NT2/D1 (cell line): ENCODE measurements around the gene OR5H14.
"Not testable (repeated sequence)": the region's sequence is repeated elsewhere in the genome, so short reads cannot be mapped to it uniquely, and the experiment has no call there.

Experiments
- DNase-seq: peaks from one replicate; pipeline ENCODE4 v3.0.0-alpha.2; 2011; ENCODE audit warnings: low read depth, low spot score
- H3K27me3 ChIP-seq: 2 replicates; pipeline ENCODE4 v1.6.0; 2011; ENCODE audit warnings: mild to moderate bottlenecking; ENCODE audit not compliant: insufficient read length, insufficient read depth
- H3K36me3 ChIP-seq: 2 replicates; pipeline ENCODE4 v1.6.1; 2011; ENCODE audit warnings: mild to moderate bottlenecking, low read length, mixed read lengths; ENCODE audit not compliant: insufficient read depth, insufficient read length
- H3K4me1 ChIP-seq: 2 replicates; pipeline ENCODE4 v1.5.1; 2011; ENCODE audit not compliant: insufficient read depth, insufficient read length
- H3K4me3 ChIP-seq: 2 replicates; pipeline ENCODE4 v1.5.1; 2011; ENCODE audit warnings: low read depth; ENCODE audit not compliant: insufficient read length
- H3K9ac ChIP-seq: 2 replicates; pipeline ENCODE4 v1.6.0; 2011; ENCODE audit warnings: low read depth; ENCODE audit not compliant: insufficient read length
- H3K9me3 ChIP-seq: 2 replicates; pipeline ENCODE4 v1.5.1; 2011; ENCODE audit warnings: mild to moderate bottlenecking, low read length; ENCODE audit not compliant: insufficient read depth
- SUZ12 ChIP-seq: IDR thresholded peaks from 2 replicates; pipeline ENCODE4 v1.6.1; 2011; ENCODE audit not compliant: insufficient read length, insufficient read depth; ENCODE audit errors: extremely low read depth
- YY1 ChIP-seq: IDR thresholded peaks from 2 replicates; pipeline ENCODE4 v1.6.1; 2011; ENCODE audit not compliant: insufficient read length, insufficient read depth
- ZNF274 ChIP-seq: IDR thresholded peaks from 2 replicates; pipeline ENCODE4 v1.6.1; 2011; ENCODE audit warnings: mild to moderate bottlenecking, low read depth, low read length

OR5H14 gene

DNA sequence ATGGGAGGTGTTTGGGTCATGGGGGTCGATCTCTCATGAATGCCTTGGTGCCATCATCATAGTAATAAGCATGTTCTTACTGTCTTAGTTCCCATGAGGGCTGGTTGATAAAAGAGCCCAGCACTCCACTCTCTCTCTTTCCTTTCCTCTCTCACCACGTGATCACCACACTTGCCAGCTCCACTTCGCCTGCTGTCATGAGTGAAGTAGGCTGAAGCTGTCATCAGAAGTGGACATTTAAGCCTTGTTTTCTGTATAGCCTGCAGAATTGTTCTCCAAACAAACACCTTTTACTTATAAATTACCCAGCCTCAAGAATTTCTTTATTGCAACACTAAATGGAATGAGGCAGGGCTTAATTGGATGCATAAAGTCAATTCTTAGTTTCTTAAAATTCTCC is 10.6 kb upstream of the OR5H14 start:
- H3K36me3 ChIP-seq: no peaks in the 10 kb centered on the region
- no peaks in the 10 kb centered on the region for H3K9me3 ChIP-seq
- TF ChIP-seq ZNF274 (no peak), SUZ12 (no peak), YY1 (no peak)
- H3K9ac ChIP-seq: no peak overlapping the region
- no peak overlapping the region for H3K4me3 ChIP-seq
- H3K4me1 ChIP-seq: no peaks in the 10 kb centered on the region
- no peaks in the 10 kb centered on the region for H3K27me3 ChIP-seq
- DNase-seq: no peak

DNA sequence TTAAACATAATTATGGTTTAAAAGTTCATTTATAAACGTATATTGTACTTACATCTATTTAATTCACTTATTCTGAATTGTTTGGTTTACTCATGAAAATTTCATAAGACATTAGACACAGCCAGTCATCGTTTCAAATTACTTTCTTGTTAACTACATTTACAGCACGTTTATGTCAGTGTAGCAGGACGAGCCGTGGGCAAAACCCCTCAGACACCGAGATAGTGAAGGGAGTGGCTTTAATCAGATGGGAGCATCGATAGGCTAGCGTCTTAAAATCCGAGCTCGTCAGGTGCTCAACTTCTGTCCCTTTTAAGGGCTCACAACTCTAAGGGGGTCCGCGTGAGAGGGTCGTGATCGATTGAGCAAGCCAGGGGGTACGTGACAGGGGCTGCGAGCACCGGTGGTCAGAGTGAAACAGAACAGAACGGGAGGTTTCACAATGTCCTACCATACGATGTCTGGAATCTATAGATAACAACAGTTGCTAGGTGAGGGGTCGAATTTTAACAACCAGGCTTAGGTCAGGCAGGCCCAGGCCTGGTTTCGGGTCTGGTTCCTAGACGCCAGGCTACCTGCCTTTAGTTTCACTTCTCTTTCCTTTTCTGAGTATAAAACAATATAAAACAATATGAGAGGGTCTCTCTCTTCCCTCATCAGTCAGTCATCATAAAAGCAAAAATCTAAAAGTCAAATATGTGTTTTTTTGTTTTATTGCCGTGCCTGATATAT is 9.3 kb upstream of the OR5H14 start:
- H3K4me3 ChIP-seq, H3K36me3 ChIP-seq, H3K9me3 ChIP-seq, DNase-seq, H3K4me1 ChIP-seq, H3K27me3 ChIP-seq, H3K9ac ChIP-seq: not testable (repeated sequence)

DNA sequence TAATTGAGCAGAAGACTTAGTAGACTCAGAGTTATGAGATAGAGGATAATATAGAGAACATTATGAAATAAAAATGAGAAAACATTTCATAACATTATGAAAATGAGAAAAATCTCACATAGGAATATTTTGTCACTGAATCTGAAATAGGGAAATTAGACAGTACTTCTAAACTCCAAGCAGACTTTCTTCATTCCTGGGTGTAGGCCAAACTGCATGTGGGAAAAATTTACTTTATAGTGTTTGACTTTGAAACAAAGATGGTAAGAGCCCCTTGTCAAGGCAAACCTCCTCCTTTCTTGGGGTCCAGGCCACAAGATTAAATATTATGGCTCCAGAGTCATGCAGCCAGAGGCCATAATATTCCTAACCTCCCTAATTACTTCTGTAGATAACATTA is 6.7 kb upstream of the OR5H14 start:
- no peak overlapping the region for H3K4me3 ChIP-seq
- H3K27me3 ChIP-seq: no peaks in the 10 kb centered on the region
- no peaks in the 10 kb centered on the region for H3K4me1 ChIP-seq
- H3K9me3 ChIP-seq: no peaks in the 10 kb centered on the region
- H3K9ac ChIP-seq: no peak overlapping the region
- DNase-seq: no peak
- H3K36me3 ChIP-seq: no peaks in the 10 kb centered on the region
- TF ChIP-seq YY1 (no peak), SUZ12 (no peak), ZNF274 (no peak)

DNA sequence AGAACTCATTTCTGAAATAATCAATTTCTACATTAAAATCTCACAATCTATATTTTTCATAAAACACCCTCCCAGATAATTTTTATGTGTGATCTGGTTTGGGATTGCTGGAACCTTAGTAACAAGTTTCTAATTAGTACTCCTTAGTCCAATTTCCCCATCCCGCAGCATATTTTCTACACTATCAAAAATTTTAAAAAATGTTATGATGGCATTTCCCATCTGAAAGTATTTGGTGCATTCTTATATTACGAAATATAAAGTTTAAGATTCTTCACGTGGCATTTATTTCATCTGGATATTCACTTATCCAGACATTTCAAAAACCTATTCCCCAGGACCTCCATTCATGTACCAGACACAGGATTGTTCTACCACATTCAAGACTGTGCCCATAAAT is 1.5 kb downstream of the OR5H14 start:
- Histone ChIP-seq H3K9me3 (no peaks in the 10 kb centered on the region), H3K4me1 (no peaks in the 10 kb centered on the region), H3K27me3 (no peaks in the 10 kb centered on the region), H3K9ac (no peak overlapping the region), H3K4me3 (no peak overlapping the region), H3K36me3 (no peaks in the 10 kb centered on the region)
- no peak for DNase-seq
- no peak for TF ChIP-seq SUZ12
- TF ChIP-seq ZNF274: no peak
- no peak for TF ChIP-seq YY1

DNA sequence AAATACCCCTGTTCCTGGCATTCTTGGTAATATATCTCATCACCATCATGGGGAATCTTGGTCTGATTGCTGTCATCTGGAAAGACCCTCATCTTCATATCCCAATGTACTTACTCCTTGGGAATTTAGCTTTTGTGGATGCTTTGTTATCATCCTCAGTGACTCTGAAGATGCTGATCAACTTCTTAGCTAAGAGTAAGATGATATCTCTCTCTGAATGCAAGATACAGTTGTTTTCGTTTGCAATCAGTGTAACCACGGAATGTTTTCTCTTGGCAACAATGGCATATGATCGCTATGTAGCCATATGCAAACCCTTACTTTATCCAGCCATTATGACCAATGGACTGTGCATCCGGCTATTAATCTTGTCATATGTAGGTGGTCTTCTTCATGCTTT is 2.2 kb downstream of the OR5H14 start:
- DNase-seq: not testable (repeated sequence)

DNA sequence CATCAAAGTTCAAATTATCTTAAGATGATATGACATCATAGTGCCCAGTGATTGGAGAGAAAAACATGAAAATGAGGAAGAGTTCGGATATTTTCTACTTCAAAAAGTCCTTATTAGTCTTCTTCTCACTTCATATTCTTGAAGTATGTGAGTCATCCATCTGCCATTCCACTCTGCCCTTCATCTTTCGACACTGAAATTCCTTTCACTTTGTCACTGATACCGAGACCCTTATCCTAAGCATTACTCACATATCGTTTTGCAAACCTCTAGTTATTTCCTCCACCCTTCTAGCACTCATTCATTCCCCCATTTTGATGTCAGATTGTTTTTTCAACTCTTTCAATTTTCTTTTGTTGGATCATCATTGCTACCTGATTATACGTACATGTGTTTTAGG is 4.0 kb downstream of the OR5H14 start:
- no peak overlapping the region for H3K4me3 ChIP-seq
- DNase-seq: no peak
- no peaks in the 10 kb centered on the region for H3K27me3 ChIP-seq
- no peaks in the 10 kb centered on the region for H3K9me3 ChIP-seq
- no peaks in the 10 kb centered on the region for H3K36me3 ChIP-seq
- no peak overlapping the region for H3K9ac ChIP-seq
- H3K4me1 ChIP-seq: no peaks in the 10 kb centered on the region
- TF ChIP-seq SUZ12 (no peak), ZNF274 (no peak), YY1 (no peak)

More for the DNA sequence above, 2.2 kb downstream of the OR5H14 start:
- not testable (repeated sequence) for H3K27me3 ChIP-seq, H3K36me3 ChIP-seq, H3K4me1 ChIP-seq, H3K4me3 ChIP-seq, H3K9ac ChIP-seq, H3K9me3 ChIP-seq

DNA sequence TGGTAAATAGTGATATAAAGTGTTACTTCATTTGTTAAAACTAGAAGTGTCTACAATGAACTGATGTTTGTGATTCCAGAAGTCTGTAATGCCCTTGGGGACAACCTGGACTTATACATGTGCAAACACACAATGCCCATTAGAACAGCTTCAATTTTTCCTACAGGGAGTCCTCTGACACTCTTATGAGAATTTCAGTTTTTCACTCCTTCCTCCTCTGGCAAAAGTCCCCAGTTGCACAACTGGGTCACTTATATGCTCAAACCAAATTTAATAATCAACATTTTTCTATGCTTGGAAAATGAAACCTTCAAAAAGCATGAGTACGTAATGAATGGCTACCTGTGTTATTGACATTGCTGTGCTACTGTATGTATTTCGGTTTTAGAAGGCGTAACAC is 19.1 kb downstream of the OR5H14 start, which contains the start of gene OR5H15:
Gene OR5H15, plus strand, starts transcription at position 301 of the 400 bp plus-strand sequence. CDS start 2,004 bp downstream, outside the sequence.
- DNase-seq: no peak
- TF ChIP-seq SUZ12 (no peak), ZNF274 (no peak), YY1 (no peak)
- Histone ChIP-seq H3K4me3 (no peak within 1 kb of the TSS), H3K9me3 (no peaks in the 10 kb centered on the region), H3K27me3 (no peaks in the 10 kb centered on the region), H3K36me3 (no peaks in the 10 kb centered on the region), H3K4me1 (no peaks in the 10 kb centered on the region), H3K9ac (no peak within 1 kb of the TSS)

DNA sequence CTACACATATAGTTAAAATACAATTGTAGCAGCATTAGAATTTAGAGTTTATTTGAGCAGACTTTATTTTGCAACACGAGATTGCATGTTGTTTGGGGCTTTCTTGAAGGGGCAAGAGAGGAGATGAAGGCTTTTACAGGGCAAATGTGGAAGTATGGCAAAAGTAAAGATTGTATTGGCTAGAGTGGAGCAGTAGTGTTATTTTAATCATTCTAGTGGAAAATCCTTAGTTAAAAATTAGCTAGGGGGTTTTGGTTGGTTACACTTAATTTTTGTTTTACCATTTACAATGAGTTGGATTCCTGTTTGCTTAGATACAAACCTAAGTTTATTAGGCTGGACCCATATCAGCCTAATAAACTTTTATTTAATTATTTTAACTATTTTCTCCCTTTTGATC is 23.8 kb downstream of the OR5H14 start:
- TF ChIP-seq SUZ12: no peak
- TF ChIP-seq YY1: no peak
- TF ChIP-seq ZNF274: no peak
- H3K4me3 ChIP-seq: no peak overlapping the region
- no peaks in the 10 kb centered on the region for H3K4me1 ChIP-seq
- H3K9ac ChIP-seq: no peak overlapping the region
- H3K9me3 ChIP-seq: peaks cover 18% of the 10 kb centered on the region; the same call in 1 of the 2 replicates
- H3K36me3 ChIP-seq: no peaks in the 10 kb centered on the region
- DNase-seq: no peak
- no peaks in the 10 kb centered on the region for H3K27me3 ChIP-seq
